ENCODE results near the gene SMAD6. TPM values are rescaled to one million over a fixed set of nuclear protein-coding genes. Genes with fewer than 3 reads are reported as not detected.
"Not testable (repeated sequence)": the region's sequence is repeated elsewhere in the genome, so short reads cannot be mapped to it uniquely, and the experiment has no call there.

The SMAD6 gene
- total and polyA plus RNA-seq, 10 of the 15 experiments (the other 5 are each of a cell fraction or from before 2014, with no cell fraction given) = under 0.01 to 0.10 (median 0.03) TPM; not detected in 7

GRCh38 chr15:66757521-66757920 is 55.5 kb downstream of the SMAD6 start (continued):
- TF ChIP-seq ZNF687 (IDR thresholded peaks at IDR 0.05) (no peak), EED (IDR thresholded peaks at IDR 0.05; ENCODE audit: low read depth) (no peak), RAD51 (IDR thresholded peaks at IDR 0.05) (no peak), HDAC6 (IDR thresholded peaks at IDR 0.05; ENCODE audit: unreplicated experiment) (no peak), NR2C1 (IDR thresholded peaks at IDR 0.05) (no peak)

- RAD21 ChIA-PET (ENCODE audit: unreplicated experiment); POLR2A ChIA-PET: not testable (repeated sequence)
- WGBS (ENCODE audit: insufficient coverage, insufficient replicate concordance, low lambda C conversion rate, missing lambda C conversion rate) = 10% methylated on average over 6 of the region's 6 CpGs
Observed at GRCh38 chr15:66758217-66758616, 56.2 kb downstream of the SMAD6 start.

More at GRCh38 chr15:66758217-66758616, 56.2 kb downstream of the SMAD6 start:
- H3K27me3 ChIP-seq (replicated peaks in 1 of 2; ENCODE audit: control insufficient read depth in 2 of 2, insufficient read depth in 2 of 2, low read length in 1 of 2); H3K27ac ChIP-seq (ENCODE audit: control insufficient read depth, insufficient read depth); FAIRE-seq; H2AFZ ChIP-seq (ENCODE audit: control insufficient read depth, low read depth, low read length); DNase-seq (ENCODE audit: low read depth, low spot score); H3K4me3 ChIP-seq; H3K36me3 ChIP-seq (ENCODE audit: control insufficient read depth in 2 of 2, insufficient read depth in 2 of 2, low read length in 1 of 2); intact Hi-C loops (cut with micrococcal nuclease; ENCODE audit: unreplicated experiment); ATAC-seq; H4K20me1 ChIP-seq (ENCODE audit: control insufficient read depth, insufficient read depth); H3K4me1 ChIP-seq (ENCODE audit: control insufficient read depth, insufficient read depth, low read length); H3K79me2 ChIP-seq (ENCODE audit: control insufficient read depth, insufficient read depth, low read length); H3K9ac ChIP-seq (ENCODE audit: control insufficient read depth, insufficient read depth, low read length); BruUV-seq (replicated peaks); SMC1A ChIA-PET (ENCODE audit: uncharacterized antibody, unreplicated experiment); H3K4me2 ChIP-seq (ENCODE audit: control insufficient read depth, insufficient read depth): not testable (repeated sequence)
- in situ Hi-C loops (cut with MboI) = loop anchor here (25.0 kb wide), 1 partner anchor 146 kb away; no protein-coding TSS in a partner anchor
- CTCF ChIA-PET = interaction anchor here (0.6 kb wide), 1 partner anchor 51 kb away, joined by 3 read pairs; no protein-coding TSS in a partner anchor
- H3K9me3 ChIP-seq (replicated peaks; ENCODE audit: control insufficient read depth, insufficient read depth, low read length) = peaks cover 12% of the 10 kb centered on the region; the same call in 2 of the 3 replicates

Data from GM12878 (cell line).